ENCODE results near the gene MICA.
"Not testable (repeated sequence)": the region's sequence is repeated elsewhere in the genome, so short reads cannot be mapped to it uniquely, and the experiment has no call there.

MICA gene

DNA sequence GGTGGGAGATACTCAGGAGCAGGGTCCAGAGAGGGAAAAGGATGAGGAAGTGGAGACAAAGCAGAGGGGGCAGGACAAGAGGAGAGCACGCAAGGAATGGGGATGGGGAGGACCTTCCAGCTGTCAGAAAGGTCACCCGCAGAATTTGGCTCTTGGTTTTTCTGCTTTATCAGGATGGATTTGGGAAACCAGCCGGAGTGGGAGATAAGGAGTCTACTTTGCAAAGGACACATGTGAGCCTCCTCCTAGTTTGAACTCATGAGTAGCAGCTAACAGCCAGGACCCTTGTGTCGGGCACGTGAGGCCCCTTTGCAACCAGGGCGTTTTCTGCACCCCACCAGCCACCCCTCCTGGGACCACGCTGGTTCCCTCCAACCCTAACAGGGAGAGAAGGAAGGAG lies 7.6 kb upstream of the MICA start:
- ChIA-PET CTCF (interaction anchor here (0.7 to 10.0 kb wide), 8 partner anchors 14 to 199 kb away, joined by 3 to 98 read pairs (median 4); no protein-coding TSS in a partner anchor), POLR2A (no interaction called here)
- no peak for TF ChIP-seq MEIS1 (CRISPR knock-in tag; IDR thresholded peaks at IDR 0.05; ENCODE audit: borderline replicate concordance)
- TF ChIP-seq, protein P1, sequence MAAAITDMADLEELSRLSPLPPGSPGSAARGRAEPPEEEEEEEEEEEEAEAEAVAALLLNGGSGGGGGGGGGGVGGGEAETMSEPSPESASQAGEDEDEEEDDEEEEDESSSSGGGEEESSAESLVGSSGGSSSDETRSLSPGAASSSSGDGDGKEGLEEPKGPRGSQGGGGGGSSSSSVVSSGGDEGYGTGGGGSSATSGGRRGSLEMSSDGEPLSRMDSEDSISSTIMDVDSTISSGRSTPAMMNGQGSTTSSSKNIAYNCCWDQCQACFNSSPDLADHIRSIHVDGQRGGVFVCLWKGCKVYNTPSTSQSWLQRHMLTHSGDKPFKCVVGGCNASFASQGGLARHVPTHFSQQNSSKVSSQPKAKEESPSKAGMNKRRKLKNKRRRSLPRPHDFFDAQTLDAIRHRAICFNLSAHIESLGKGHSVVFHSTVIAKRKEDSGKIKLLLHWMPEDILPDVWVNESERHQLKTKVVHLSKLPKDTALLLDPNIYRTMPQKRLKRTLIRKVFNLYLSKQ (tag by site-specific recombination; IDR thresholded peaks at IDR 0.05; ENCODE audit: borderline replicate concordance) = no peak
- TF ChIP-seq ZBTB7A (tag by site-specific recombination; IDR thresholded peaks at IDR 0.05; ENCODE audit: low read depth) = no peak
- no peak for TF ChIP-seq ZNF785 (tag by site-specific recombination; IDR thresholded peaks at IDR 0.05)
- TF ChIP-seq ZNF555 (tag by site-specific recombination; conservative IDR thresholded peaks at IDR 0.05) = no peak
- Histone ChIP-seq H3K36me3 (ENCODE audit: control insufficient read depth in 2 of 2, insufficient read depth in 1 of 2, low read length in 2 of 2) (no peaks in the 10 kb centered on the region), H3K4me1 (ENCODE audit: control insufficient read depth, insufficient read depth, low read length) (0 out of 2 replicates have a peak, but pooled peaks cover 2% of the 10 kb centered on the region), H3K4me3 (ENCODE audit: low read depth, low read length) (no peak overlapping the region), H3K9me3 (ENCODE audit: control insufficient read depth, insufficient read depth, low read depth, low read length) (no peaks in the 10 kb centered on the region), H3K27ac (ENCODE audit: extremely low read depth, low read depth, low read length) (no peak overlapping the region)

DNA sequence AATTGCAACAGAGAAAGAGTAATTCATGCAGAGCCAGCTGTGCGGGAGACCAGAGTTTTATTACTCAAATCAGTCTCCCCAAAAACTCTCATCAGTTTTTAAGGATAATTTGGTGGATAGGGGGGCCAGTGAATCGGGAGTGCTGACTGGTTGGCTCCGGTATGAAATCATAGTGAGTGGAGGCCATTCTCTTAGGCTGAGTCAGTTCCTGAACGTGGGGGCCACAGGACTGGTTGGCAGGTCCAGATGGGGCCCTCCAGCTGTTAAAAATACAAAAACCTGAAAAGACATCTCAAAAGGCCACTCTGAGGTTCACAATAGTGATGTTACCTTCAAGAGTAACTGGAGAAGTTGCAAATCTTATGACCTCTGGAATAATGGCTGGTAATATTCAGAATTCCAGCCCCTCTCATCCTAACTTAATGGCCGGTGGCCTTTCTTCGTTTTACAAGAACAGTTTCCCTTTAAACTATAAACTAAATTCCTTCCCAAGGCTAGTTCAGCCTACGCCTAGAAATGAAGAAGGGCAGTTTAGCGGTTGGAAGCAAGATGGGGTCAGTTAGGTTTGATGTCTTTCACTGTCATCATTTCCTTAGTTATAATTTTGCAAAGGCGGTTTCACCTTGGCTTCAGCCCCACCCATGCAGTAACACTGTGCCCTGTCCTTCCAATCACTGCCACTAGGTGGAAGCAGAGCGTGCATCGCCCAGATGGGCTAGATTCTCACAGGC lies 6.8 kb upstream of the MICA start:
- no peak overlapping the region for H3K4me3 ChIP-seq (ENCODE audit: low read depth, low read length)
- no peaks in the 10 kb centered on the region for H3K36me3 ChIP-seq (ENCODE audit: control insufficient read depth in 2 of 2, insufficient read depth in 1 of 2, low read length in 2 of 2)
- 0 out of 2 replicates have a peak, but pooled peaks have one; percentile 14 for TF ChIP-seq ZNF335 (tag by site-specific recombination; conservative IDR thresholded peaks at IDR 0.05)
- TF ChIP-seq ZBTB8A (tag by site-specific recombination; IDR thresholded peaks at IDR 0.05) = no peak
- TF ChIP-seq ZNF654 (tag by site-specific recombination; IDR thresholded peaks at IDR 0.05; ENCODE audit: low read depth) = peak; percentile 75
- TF ChIP-seq ZNF473 (tag by site-specific recombination; IDR thresholded peaks at IDR 0.05) = no peak
- no peak for TF ChIP-seq ZNF266 (tag by site-specific recombination; IDR thresholded peaks at IDR 0.05; ENCODE audit: low read depth)
- no peak for TF ChIP-seq ZNF140 (tag by site-specific recombination; IDR thresholded peaks at IDR 0.05)
- TF ChIP-seq, protein P2, sequence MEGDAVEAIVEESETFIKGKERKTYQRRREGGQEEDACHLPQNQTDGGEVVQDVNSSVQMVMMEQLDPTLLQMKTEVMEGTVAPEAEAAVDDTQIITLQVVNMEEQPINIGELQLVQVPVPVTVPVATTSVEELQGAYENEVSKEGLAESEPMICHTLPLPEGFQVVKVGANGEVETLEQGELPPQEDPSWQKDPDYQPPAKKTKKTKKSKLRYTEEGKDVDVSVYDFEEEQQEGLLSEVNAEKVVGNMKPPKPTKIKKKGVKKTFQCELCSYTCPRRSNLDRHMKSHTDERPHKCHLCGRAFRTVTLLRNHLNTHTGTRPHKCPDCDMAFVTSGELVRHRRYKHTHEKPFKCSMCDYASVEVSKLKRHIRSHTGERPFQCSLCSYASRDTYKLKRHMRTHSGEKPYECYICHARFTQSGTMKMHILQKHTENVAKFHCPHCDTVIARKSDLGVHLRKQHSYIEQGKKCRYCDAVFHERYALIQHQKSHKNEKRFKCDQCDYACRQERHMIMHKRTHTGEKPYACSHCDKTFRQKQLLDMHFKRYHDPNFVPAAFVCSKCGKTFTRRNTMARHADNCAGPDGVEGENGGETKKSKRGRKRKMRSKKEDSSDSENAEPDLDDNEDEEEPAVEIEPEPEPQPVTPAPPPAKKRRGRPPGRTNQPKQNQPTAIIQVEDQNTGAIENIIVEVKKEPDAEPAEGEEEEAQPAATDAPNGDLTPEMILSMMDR (tag by site-specific recombination; IDR thresholded peaks at IDR 0.05) = peak; percentile 69
- TF ChIP-seq GLIS2 (tag by site-specific recombination; IDR thresholded peaks at IDR 0.05) = no peak
- TF ChIP-seq, protein P3, sequence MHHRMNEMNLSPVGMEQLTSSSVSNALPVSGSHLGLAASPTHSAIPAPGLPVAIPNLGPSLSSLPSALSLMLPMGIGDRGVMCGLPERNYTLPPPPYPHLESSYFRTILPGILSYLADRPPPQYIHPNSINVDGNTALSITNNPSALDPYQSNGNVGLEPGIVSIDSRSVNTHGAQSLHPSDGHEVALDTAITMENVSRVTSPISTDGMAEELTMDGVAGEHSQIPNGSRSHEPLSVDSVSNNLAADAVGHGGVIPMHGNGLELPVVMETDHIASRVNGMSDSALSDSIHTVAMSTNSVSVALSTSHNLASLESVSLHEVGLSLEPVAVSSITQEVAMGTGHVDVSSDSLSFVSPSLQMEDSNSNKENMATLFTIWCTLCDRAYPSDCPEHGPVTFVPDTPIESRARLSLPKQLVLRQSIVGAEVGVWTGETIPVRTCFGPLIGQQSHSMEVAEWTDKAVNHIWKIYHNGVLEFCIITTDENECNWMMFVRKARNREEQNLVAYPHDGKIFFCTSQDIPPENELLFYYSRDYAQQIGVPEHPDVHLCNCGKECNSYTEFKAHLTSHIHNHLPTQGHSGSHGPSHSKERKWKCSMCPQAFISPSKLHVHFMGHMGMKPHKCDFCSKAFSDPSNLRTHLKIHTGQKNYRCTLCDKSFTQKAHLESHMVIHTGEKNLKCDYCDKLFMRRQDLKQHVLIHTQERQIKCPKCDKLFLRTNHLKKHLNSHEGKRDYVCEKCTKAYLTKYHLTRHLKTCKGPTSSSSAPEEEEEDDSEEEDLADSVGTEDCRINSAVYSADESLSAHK (tag by site-specific recombination; IDR thresholded peaks at IDR 0.05) = peak; percentile 82
- H3K4me1 ChIP-seq (ENCODE audit: control insufficient read depth, insufficient read depth, low read length) = peaks cover 6% of the 10 kb centered on the region; the same call in 1 of the 2 replicates
- CTCF ChIA-PET = interaction anchor here (0.7 to 10.0 kb wide), 10 partner anchors 14 to 201 kb away, joined by 3 to 98 read pairs (median 5); partner anchors contain the start of gene ATP6V1G2
- POLR2A ChIA-PET = interaction anchor here (0.6 kb wide), 1 partner anchor 145 kb away, joined by 3 read pairs; the partner anchor contains the start of gene DDX39B
- no peak overlapping the region for H3K27ac ChIP-seq (ENCODE audit: extremely low read depth, low read depth, low read length)
- no peaks in the 10 kb centered on the region for H3K9me3 ChIP-seq (ENCODE audit: control insufficient read depth, insufficient read depth, low read depth, low read length)

DNA sequence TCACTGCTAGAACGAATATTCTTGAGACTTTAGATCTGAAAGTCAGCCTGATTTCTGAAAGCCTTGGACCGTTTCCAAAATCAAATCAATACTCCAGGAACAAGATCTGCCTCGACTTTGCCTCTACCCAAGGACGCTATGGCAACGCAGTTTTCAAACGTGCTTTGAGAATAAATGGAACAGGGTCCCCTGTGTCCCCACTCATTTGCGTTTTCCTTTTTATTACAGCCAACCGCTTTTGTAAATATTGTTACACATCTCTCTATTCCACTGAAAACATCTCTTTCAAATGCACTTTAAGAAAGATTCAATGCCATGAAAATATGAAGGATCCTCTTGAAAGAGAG lies 6.3 kb upstream of the MICA start:
- TF ChIP-seq ZBTB8A (tag by site-specific recombination; IDR thresholded peaks at IDR 0.05) (peak; percentile 46; the same call in 1 of the 2 replicates), ZBTB17 (tag by site-specific recombination; IDR thresholded peaks at IDR 0.05) (peak; percentile 70; the same call in 1 of the 2 replicates)
- H3K27ac ChIP-seq (ENCODE audit: extremely low read depth, low read depth, low read length); H3K4me1 ChIP-seq (ENCODE audit: control insufficient read depth, insufficient read depth, low read length); H3K36me3 ChIP-seq (ENCODE audit: control insufficient read depth in 2 of 2, insufficient read depth in 1 of 2, low read length in 2 of 2); H3K9me3 ChIP-seq (ENCODE audit: control insufficient read depth, insufficient read depth, low read depth, low read length); H3K4me3 ChIP-seq (ENCODE audit: low read depth, low read length): not testable (repeated sequence)
- CTCF ChIA-PET = interaction anchor here (0.6 to 10.0 kb wide), 18 partner anchors 12 to 201 kb away, joined by 3 to 98 read pairs (median 5); partner anchors contain the start of gene ATP6V1G2
- POLR2A ChIA-PET = interaction anchor here (0.6 kb wide), 1 partner anchor 145 kb away, joined by 3 read pairs; the partner anchor contains the start of gene DDX39B
